ENCODE results near the gene ROM1.
A peak's percentile ranks its signal among the peaks of the same experiment; 100 is the strongest.

The ROM1 gene

GRCh38 chr11:62652161-62653006 is 39.3 kb downstream of the ROM1 start:
- no peak for DNase-seq

GRCh38 chr11:62654297-62654696 is 41.2 kb downstream of the ROM1 start:
- DNase-seq = no peak

GRCh38 chr11:62656796-62657429 is 43.9 kb downstream of the ROM1 start:
- DNase-seq = no peak

- DNase-seq = peak; percentile 57
Measured at GRCh38 chr11:62664405-62665074, 51.5 kb downstream of the ROM1 start.
